Measurements from ENCODE around the gene MORC2.

DNA sequence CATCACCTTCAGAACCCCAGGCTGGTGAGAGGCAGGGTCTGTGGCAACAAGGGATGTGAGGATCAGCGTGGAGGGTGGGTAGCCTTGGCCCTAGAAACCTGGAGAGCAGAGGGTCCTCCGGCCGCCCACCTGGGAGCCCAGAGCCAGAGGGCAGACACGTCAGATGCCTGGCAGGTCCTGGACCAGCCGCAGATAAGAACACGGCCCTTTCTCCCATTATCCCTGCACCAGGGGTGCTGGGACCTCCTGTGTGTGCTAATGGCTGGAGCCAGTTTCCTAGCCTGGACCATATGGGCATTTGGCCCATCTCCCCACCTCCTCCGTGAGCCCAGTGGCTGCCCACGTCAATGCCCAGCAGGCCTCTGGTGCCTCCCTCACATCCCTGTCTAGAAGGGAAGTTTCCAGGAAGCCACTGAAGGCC lies 88.4 kb downstream of the MORC2 start:
- TF ChIP-seq, protein P1, sequence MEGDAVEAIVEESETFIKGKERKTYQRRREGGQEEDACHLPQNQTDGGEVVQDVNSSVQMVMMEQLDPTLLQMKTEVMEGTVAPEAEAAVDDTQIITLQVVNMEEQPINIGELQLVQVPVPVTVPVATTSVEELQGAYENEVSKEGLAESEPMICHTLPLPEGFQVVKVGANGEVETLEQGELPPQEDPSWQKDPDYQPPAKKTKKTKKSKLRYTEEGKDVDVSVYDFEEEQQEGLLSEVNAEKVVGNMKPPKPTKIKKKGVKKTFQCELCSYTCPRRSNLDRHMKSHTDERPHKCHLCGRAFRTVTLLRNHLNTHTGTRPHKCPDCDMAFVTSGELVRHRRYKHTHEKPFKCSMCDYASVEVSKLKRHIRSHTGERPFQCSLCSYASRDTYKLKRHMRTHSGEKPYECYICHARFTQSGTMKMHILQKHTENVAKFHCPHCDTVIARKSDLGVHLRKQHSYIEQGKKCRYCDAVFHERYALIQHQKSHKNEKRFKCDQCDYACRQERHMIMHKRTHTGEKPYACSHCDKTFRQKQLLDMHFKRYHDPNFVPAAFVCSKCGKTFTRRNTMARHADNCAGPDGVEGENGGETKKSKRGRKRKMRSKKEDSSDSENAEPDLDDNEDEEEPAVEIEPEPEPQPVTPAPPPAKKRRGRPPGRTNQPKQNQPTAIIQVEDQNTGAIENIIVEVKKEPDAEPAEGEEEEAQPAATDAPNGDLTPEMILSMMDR (conservative IDR thresholded peaks at IDR 0.05): no peak
- no peak for TF ChIP-seq ZFX (IDR thresholded peaks at IDR 0.05)

All from C4-2B (cell line).